Neural crest cell (in vitro differentiated cells): ENCODE data around the gene ANO9. TPM values are rescaled to one million over a fixed set of nuclear protein-coding genes. Genes with fewer than 3 reads are reported as not detected.
A peak's percentile ranks its signal among the peaks of the same experiment; 100 is the strongest.

ENCODE experiments used
- DNase-seq: peaks from one replicate; pipeline ENCODE4 v3.0.0; 2021; ENCODE audit warnings: low read depth, mixed read lengths, low spot score
- H3K27ac Mint-ChIP-seq: one replicate; pipeline ENCODE4 v1.8.0; 2021; ENCODE audit warnings: mild to moderate bottlenecking, mixed read lengths; ENCODE audit not compliant: unreplicated experiment
- H3K27me3 Mint-ChIP-seq: 2 replicates; pipeline ENCODE4 v1.8.0; 2021; ENCODE audit warnings: low read depth, mild to moderate bottlenecking, mixed read lengths
- H3K36me3 Mint-ChIP-seq: 2 replicates; pipeline ENCODE4 v1.8.0; 2021; ENCODE audit warnings: low read depth, mild to moderate bottlenecking, mixed read lengths
- H3K4me1 Mint-ChIP-seq: 2 replicates; pipeline ENCODE4 v1.8.0; 2021; ENCODE audit warnings: mixed read lengths
- H3K4me3 Mint-ChIP-seq: one replicate; pipeline ENCODE4 v1.8.0; 2021; ENCODE audit warnings: mild to moderate bottlenecking, mixed read lengths
- H3K9me3 Mint-ChIP-seq: 2 replicates; pipeline ENCODE4 v1.8.0; 2021; ENCODE audit warnings: mixed read lengths
- CTCF ChIP-seq: fragments of 200-600 bp; sonication (generic); conservative IDR thresholded peaks from 2 replicates; pipeline ENCODE4 v1.5.0; 2021; ENCODE audit warnings: antibody characterized with exemption, mild to moderate bottlenecking
- total RNA-seq: library from RNA; stranded (reverse); gene quantifications from 2 replicates; pipeline ENCODE4 v1.2.1, GENCODE V29; 2021

ANO9 gene
- total RNA-seq, 1 donor from 2014 or later, result not detected

DNA sequence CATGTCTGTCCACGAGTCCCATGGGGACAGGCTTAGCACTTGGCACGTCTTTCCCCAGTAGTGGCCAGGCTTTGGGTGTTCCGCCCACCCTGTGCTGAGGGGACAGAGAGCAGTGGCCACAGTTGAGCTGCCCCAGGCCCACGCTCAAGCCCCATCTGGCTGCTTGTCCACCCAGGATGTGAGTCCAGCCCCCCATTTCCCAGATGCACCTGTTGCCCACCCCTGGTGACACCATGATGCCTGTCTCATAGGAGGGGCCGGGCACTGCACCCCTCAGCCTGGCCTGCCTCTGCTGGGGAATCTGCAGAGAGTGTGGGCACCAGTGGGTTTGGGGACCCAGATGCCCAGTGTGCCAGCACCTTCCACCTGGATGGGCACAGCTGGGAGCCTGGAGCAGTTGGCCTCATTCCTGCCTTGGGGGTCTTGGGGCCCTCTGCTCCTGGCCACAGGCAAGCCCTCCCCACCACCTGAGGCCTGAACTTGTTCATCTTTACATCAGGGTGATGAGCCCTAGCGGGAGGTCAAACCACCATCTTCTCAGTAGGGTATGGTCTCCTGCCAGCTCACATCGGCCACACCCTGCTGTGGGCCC lies 32.7 kb downstream of the ANO9 start:
- no peak for DNase-seq
- no peaks in the 10 kb centered on the region for H3K36me3 Mint-ChIP-seq
- peaks cover 7% of the 10 kb centered on the region for H3K27me3 Mint-ChIP-seq
- H3K4me3 Mint-ChIP-seq, result no peak overlapping the region
- H3K27ac Mint-ChIP-seq, result no peak overlapping the region
- H3K9me3 Mint-ChIP-seq, result no peaks in the 10 kb centered on the region
- TF ChIP-seq CTCF, result no peak
- H3K4me1 Mint-ChIP-seq, result no peaks in the 10 kb centered on the region

GRCh38 chr11:408154-409007 lies 33.4 kb downstream of the ANO9 start:
- TF ChIP-seq CTCF, result no peak
- H3K4me3 Mint-ChIP-seq, result no peak overlapping the region
- no peaks in the 10 kb centered on the region for H3K4me1 Mint-ChIP-seq
- DNase-seq, result no peak
- H3K27me3 Mint-ChIP-seq, result peaks cover 6% of the 10 kb centered on the region
- H3K9me3 Mint-ChIP-seq, result no peaks in the 10 kb centered on the region
- no peaks in the 10 kb centered on the region for H3K36me3 Mint-ChIP-seq
- H3K27ac Mint-ChIP-seq, result no peak overlapping the region

GRCh38 chr11:407651-408123 lies 34.1 kb downstream of the ANO9 start:
- no peaks in the 10 kb centered on the region for H3K9me3 Mint-ChIP-seq
- no peak overlapping the region for H3K4me3 Mint-ChIP-seq
- no peaks in the 10 kb centered on the region for H3K4me1 Mint-ChIP-seq

GRCh38 chr11:406796-407650 lies 34.8 kb downstream of the ANO9 start:
- H3K27me3 Mint-ChIP-seq, result peaks cover 2% of the 10 kb centered on the region
- H3K4me1 Mint-ChIP-seq, result no peaks in the 10 kb centered on the region
- no peak for TF ChIP-seq CTCF
- H3K36me3 Mint-ChIP-seq, result no peaks in the 10 kb centered on the region
- H3K4me3 Mint-ChIP-seq, result no peak overlapping the region
- H3K27ac Mint-ChIP-seq, result no peak overlapping the region
- peak; percentile 51 for DNase-seq
- no peaks in the 10 kb centered on the region for H3K9me3 Mint-ChIP-seq

More at GRCh38 chr11:407651-408123, 34.1 kb downstream of the ANO9 start:
- TF ChIP-seq CTCF, result no peak
- Mint-ChIP-seq H3K27ac (no peak overlapping the region), H3K36me3 (no peaks in the 10 kb centered on the region), H3K27me3 (peaks cover 2% of the 10 kb centered on the region)
- no peak for DNase-seq
